Pancreas (tissue), 10 donors: Measurements from ENCODE around the gene ESPNL. TPM values are rescaled to one million over a fixed set of nuclear protein-coding genes. Genes with fewer than 3 reads are reported as not detected.
"Not testable (repeated sequence)": the region's sequence is repeated elsewhere in the genome, so short reads cannot be mapped to it uniquely, and the experiment has no call there.

Source experiments
- ATAC-seq, 4 donors: fragments of 200-7000 bp; cut with Tn5 transposase; one replicate each; pipeline versions ENCODE4 v1.8.0 to v1.9.1; 2020; ENCODE audit warnings: mild to moderate bottlenecking in 4 of 4, moderate library complexity in 4 of 4
- DNase-seq, 6 donors: peaks; one replicate each; pipeline ENCODE4 v3.0.0-alpha.2; 2020
- FAIRE-seq: peaks from 2 replicates; lab custom pipeline; 2012; peaks lifted over from hg19 to GRCh38; lab: Jason Lieb, UNC
- H3K27ac ChIP-seq, 4 donors: fragments of 200-600 bp; sonication (generic); 1 replicate in 3 of 4; 2 replicates in 1 of 4; pipeline versions ENCODE4 v1.5.0 to v1.8.0; 2020
- H3K27me3 ChIP-seq, 4 donors: fragments of 200-600 bp; one replicate each; pipeline ENCODE4 v1.8.0; 2021
- H3K36me3 ChIP-seq, 3 donors: fragments of 200-600 bp; sonication (generic) in 1 of 3; one replicate each; pipeline versions ENCODE4 v1.5.0 to v1.8.0; 2020 to 2021
- H3K4me1 ChIP-seq, 3 donors: fragments of 200-600 bp; one replicate each; pipeline ENCODE4 v1.8.0; 2021
- H3K4me3 ChIP-seq, 4 donors: fragments of 200-600 bp; sonication (generic) in 2 of 4; one replicate each; pipeline versions ENCODE4 v1.5.0 to v1.8.0; 2020 to 2021
- H3K9me3 ChIP-seq, 4 donors: fragments of 200-600 bp; one replicate each; pipeline ENCODE4 v1.8.0; 2021
- CTCF ChIP-seq, 4 donors: fragments of 200-600 bp; sonication (generic) in 3 of 4; IDR thresholded peaks; one replicate each; pipeline versions ENCODE4 v1.5.0 to v1.8.0; 2021; ENCODE audit warnings: antibody characterized with exemption in 4 of 4
- WGBS, 2 donors: extraction: QIAGEN DNeasy Blood & Tissue Kit; methylation state at CpG; one replicate each; pipeline ENCODE4 v1.1.7; 2013; 5-methylcytosine and 5-hydroxymethylcytosine counted together
- intact Hi-C, 3 donors: fragments of 100-400 bp; cut with DNase I; formaldehyde crosslinking; loops; one replicate each; pipeline versions ENCODE4 v1.11.1 to v1.14.2; 2022
- polyA plus RNA-seq, 2 donors: library from polyadenylated mRNA; stranded (reverse); fragments of 200-250 nt; gene quantifications; one replicate each; pipeline ENCODE4 v1.2.3, GENCODE V29; 2013
- total RNA-seq, 6 donors: library from RNA; stranded (reverse); fragmentation: NEBNext Ultra II Directional in 4 of 6; extraction: Animal tissue kit (Norgen Biotek cat#: 25700) in 4 of 6; gene quantifications; one replicate each; pipeline versions ENCODE4 v1.2.1 to v1.2.4, GENCODE V29; 2021 to 2023
- donor health status: healthy with polysubstance abuse.
- donor health status: DM: no; HTN: no; CAD: no; lungs with moderate emphysema.
- donor health status: DM: no; HTN: no; CAD: no.
- donor health status: control.
- donor health status: control.
- donor health status: Bipolar disorder and iron deficiency.
- donor health status: DM: yes; HTN: yes; CAD: no.
- donor health status: DM: no; HTN: no; CAD: no.
- donor health status: DM: no; HTN: no; CAD: no.
- donor health status: DM: yes; HTN: yes; CAD: no.

ESPNL gene
- under 1 TPM in 5 of 6 donors, not detected in 1; 0.05 to 0.72 (median 0.12) TPM for total RNA-seq
- polyA plus RNA-seq, result under 1 TPM; 0.38 to 0.42 TPM

- DNase-seq (peak in 5 of 6 donors; percentile 7 to 72 (median 15)), ATAC-seq (no peak), FAIRE-seq (no peak)
- H3K27me3 ChIP-seq, result no peaks in the 10 kb centered on the region
- H3K27ac ChIP-seq, result peak within 1 kb of the TSS in 1 of 4 donors; percentile 39
- 87 to 91% methylated on average over 38 of the region's 38 CpGs for WGBS, 2 donors
- peaks cover 0 to 5% (median 5%) of the 10 kb centered on the region in 3 donors for H3K4me1 ChIP-seq
- H3K4me3 ChIP-seq, result no peak within 1 kb of the TSS
- TF ChIP-seq CTCF (IDR thresholded peaks at IDR 0.05), result no peak
- H3K36me3 ChIP-seq, result no peaks in the 10 kb centered on the region
- no peaks in the 10 kb centered on the region for H3K9me3 ChIP-seq
- intact Hi-C loops, result no loop called here
Observed at GRCh38 chr2:238100049-238100820, at the start of gene ESPNL. ESPNL (plus strand) TSS chr2:238100340; CDS start chr2:238100420, 80 bp downstream.

- TF ChIP-seq CTCF (IDR thresholded peaks at IDR 0.05), result no peak
- WGBS, 2 donors, result 33 to 39% methylated on average over 2 of the region's 2 CpGs
- Histone ChIP-seq H3K9me3 (no peaks in the 10 kb centered on the region), H3K27ac (no peak overlapping the region), H3K27me3 (no peaks in the 10 kb centered on the region), H3K4me3 (no peak overlapping the region), H3K36me3 (no peaks in the 10 kb centered on the region), H3K4me1 (no peaks in the 10 kb centered on the region)
- intact Hi-C loops, result no loop called here
- DNase-seq (no peak), FAIRE-seq (no peak), ATAC-seq (no peak)
Observed at GRCh38 chr2:238053191-238053776, 46.9 kb upstream of the ESPNL start.

GRCh38 chr2:238055841-238056240 lies 44.3 kb upstream of the ESPNL start:
- no peaks in the 10 kb centered on the region for H3K9me3 ChIP-seq
- no peak for FAIRE-seq
- H3K36me3 ChIP-seq, result no peaks in the 10 kb centered on the region
- TF ChIP-seq CTCF (IDR thresholded peaks at IDR 0.05), result no peak
- no peak for DNase-seq
- H3K27me3 ChIP-seq, result no peaks in the 10 kb centered on the region
- peaks cover 0 to 7% (median 5%) of the 10 kb centered on the region in 3 donors for H3K4me1 ChIP-seq
- no peak overlapping the region for H3K27ac ChIP-seq
- ATAC-seq, result no peak
- no peak overlapping the region for H3K4me3 ChIP-seq
- intact Hi-C loops, result no loop called here
- 74 to 78% methylated on average over 3 of the region's 3 CpGs for WGBS, 2 donors

GRCh38 chr2:238057696-238058575 lies 42.2 kb upstream of the ESPNL start:
- H3K36me3 ChIP-seq, intact Hi-C loops, H3K27ac ChIP-seq, FAIRE-seq, ATAC-seq, H3K27me3 ChIP-seq, H3K4me3 ChIP-seq, H3K9me3 ChIP-seq: not testable (repeated sequence)
- peaks cover 11 to 18% (median 12%) of the 10 kb centered on the region in 3 donors for H3K4me1 ChIP-seq
- peak in 1 of 6 donors; percentile 9 for DNase-seq
- 92 to 95% methylated on average over 41 to 44 of the region's 44 CpGs for WGBS, 2 donors

- Histone ChIP-seq H3K27me3 (no peaks in the 10 kb centered on the region), H3K27ac (no peak overlapping the region), H3K4me1 (peaks cover 25 to 32% (median 27%) of the 10 kb centered on the region in 3 donors), H3K9me3 (no peaks in the 10 kb centered on the region), H3K36me3 (no peaks in the 10 kb centered on the region), H3K4me3 (peak overlapping the region in 1 of 4 donors; percentile 94)
- whole genome bisulfite sequencing, 2 donors, result 43 to 50% methylated on average over 3 of the region's 3 CpGs
- FAIRE-seq, result no peak
- TF ChIP-seq CTCF (IDR thresholded peaks at IDR 0.05), result no peak
- no peak for ATAC-seq
- DNase-seq, result peak in 1 of 6 donors; percentile 8
- intact Hi-C loops, result no loop called here
Observed at GRCh38 chr2:238059505-238059904, 40.6 kb upstream of the ESPNL start.
